ENCODE data around the gene ZNF124. TPM values are rescaled to one million over a fixed set of nuclear protein-coding genes. Genes with fewer than 3 reads are reported as not detected.

The ZNF124 gene
- total and polyA plus RNA-seq, 2 of the 13 experiments (the other 11 are each of a cell fraction or from before 2014, with no cell fraction given): 9.7 to 134 TPM

GRCh38 chr1:247111259-247111699 is 60.5 kb downstream of the ZNF124 start (continued):
- peak; percentile 13; the same call in 1 of the 2 replicates for TF ChIP-seq POGK (CRISPR knock-in tag; conservative IDR thresholded peaks at IDR 0.05)
- TF ChIP-seq ZNF263 (CRISPR knock-in tag; IDR thresholded peaks at IDR 0.05): no peak
- TF ChIP-seq ZFP41 (CRISPR knock-in tag; IDR thresholded peaks at IDR 0.05; ENCODE audit: borderline replicate concordance): no peak
- no peak for TF ChIP-seq RFXAP (CRISPR knock-in tag; IDR thresholded peaks at IDR 0.05; ENCODE audit: borderline replicate concordance)
- no peak for TF ChIP-seq ATM (IDR thresholded peaks at IDR 0.05; ENCODE audit: borderline replicate concordance)
- TF ChIP-seq FOSL2 (CRISPR knock-in tag; IDR thresholded peaks at IDR 0.05): no peak
- no peak for TF ChIP-seq ZNF12 (CRISPR knock-in tag; IDR thresholded peaks at IDR 0.05)
- no peak for TF ChIP-seq ZNF441 (CRISPR knock-in tag; IDR thresholded peaks at IDR 0.05; ENCODE audit: borderline replicate concordance)
- no peak; the same call in 1 of the 2 replicates for TF ChIP-seq ZSCAN21 (CRISPR knock-in tag; IDR thresholded peaks at IDR 0.05; ENCODE audit: borderline replicate concordance)
- TF ChIP-seq RAD21 (CRISPR knock-in tag; IDR thresholded peaks at IDR 0.05): no peak
- no peak for TF ChIP-seq STAT5B (CRISPR knock-in tag; IDR thresholded peaks at IDR 0.05)
- no peak for TF ChIP-seq PHF5A (CRISPR knock-in tag; IDR thresholded peaks at IDR 0.05; ENCODE audit: low read depth, unreplicated experiment)
- no peak for TF ChIP-seq HIC2 (CRISPR knock-in tag; IDR thresholded peaks at IDR 0.05; ENCODE audit: low read depth)
- no peak for TF ChIP-seq FOSL1 (CRISPR knock-in tag; IDR thresholded peaks at IDR 0.05; ENCODE audit: borderline replicate concordance)
- TF ChIP-seq, protein P1, sequence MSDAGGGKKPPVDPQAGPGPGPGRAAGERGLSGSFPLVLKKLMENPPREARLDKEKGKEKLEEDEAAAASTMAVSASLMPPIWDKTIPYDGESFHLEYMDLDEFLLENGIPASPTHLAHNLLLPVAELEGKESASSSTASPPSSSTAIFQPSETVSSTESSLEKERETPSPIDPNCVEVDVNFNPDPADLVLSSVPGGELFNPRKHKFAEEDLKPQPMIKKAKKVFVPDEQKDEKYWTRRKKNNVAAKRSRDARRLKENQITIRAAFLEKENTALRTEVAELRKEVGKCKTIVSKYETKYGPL (CRISPR knock-in tag; IDR thresholded peaks at IDR 0.05): no peak
- TF ChIP-seq RBM39 (IDR thresholded peaks at IDR 0.05; ENCODE audit: low read depth, low read length, poor library complexity, severe bottlenecking): peak; percentile 1
- no peak for TF ChIP-seq KDM2A (CRISPR knock-in tag; IDR thresholded peaks at IDR 0.05; ENCODE audit: borderline replicate concordance, low read depth)
- TF ChIP-seq MIER2 (CRISPR knock-in tag; IDR thresholded peaks at IDR 0.05): no peak
- no peak for TF ChIP-seq RBAK (CRISPR knock-in tag; IDR thresholded peaks at IDR 0.05)
- no peak for TF ChIP-seq NFE2L1 (CRISPR knock-in tag; IDR thresholded peaks at IDR 0.05; ENCODE audit: borderline replicate concordance)
- no peak for TF ChIP-seq ZNF839 (CRISPR knock-in tag; IDR thresholded peaks at IDR 0.05; ENCODE audit: borderline replicate concordance)
- 0 out of 2 replicates have a peak, but pooled peaks have one; percentile 15 for TF ChIP-seq GFI1 (CRISPR knock-in tag; IDR thresholded peaks at IDR 0.05; ENCODE audit: borderline replicate concordance)

Measured in HepG2 (cell line).